Osteocyte (in vitro differentiated cells): Measurements from ENCODE around the gene FRS3. TPM values are rescaled to one million over a fixed set of nuclear protein-coding genes. Genes with fewer than 3 reads are reported as not detected.

ENCODE experiments used
- DNase-seq: peaks from one replicate; pipeline ENCODE4 v3.0.0; 2021; ENCODE audit warnings: mixed read lengths; ENCODE audit not compliant: unreplicated experiment; ENCODE audit errors: extremely low spot score
- H3K27ac Mint-ChIP-seq: one replicate; pipeline ENCODE4 v1.8.0; 2021; ENCODE audit warnings: mild to moderate bottlenecking, mixed read lengths; ENCODE audit not compliant: unreplicated experiment
- H3K27me3 Mint-ChIP-seq: one replicate; pipeline ENCODE4 v1.8.0; 2021; ENCODE audit warnings: mixed read lengths; ENCODE audit not compliant: unreplicated experiment
- H3K36me3 Mint-ChIP-seq: one replicate; pipeline ENCODE4 v1.8.0; 2021; ENCODE audit warnings: mixed read lengths; ENCODE audit not compliant: unreplicated experiment
- H3K4me1 Mint-ChIP-seq: one replicate; pipeline ENCODE4 v1.8.0; 2021; ENCODE audit warnings: mixed read lengths; ENCODE audit not compliant: unreplicated experiment
- H3K4me3 Mint-ChIP-seq: one replicate; pipeline ENCODE4 v1.8.0; 2021; ENCODE audit warnings: mild to moderate bottlenecking, moderate library complexity, mixed read lengths; ENCODE audit not compliant: unreplicated experiment
- H3K9me3 Mint-ChIP-seq: one replicate; pipeline ENCODE4 v1.8.0; 2021; ENCODE audit warnings: mixed read lengths; ENCODE audit not compliant: unreplicated experiment
- CTCF ChIP-seq: fragments of 200-600 bp; sonication (generic); IDR thresholded peaks from 2 replicates; pipeline ENCODE4 v1.5.0; 2021; ENCODE audit warnings: antibody characterized with exemption, mild to moderate bottlenecking, moderate library complexity
- total RNA-seq: library from RNA; stranded (reverse); gene quantifications from 2 replicates; pipeline ENCODE4 v1.2.1, GENCODE V29; 2021

The FRS3 gene
- total RNA-seq, 1 donor from 2014 or later, result 3.9 TPM

- no peak overlapping the region for H3K4me3 Mint-ChIP-seq
- H3K4me1 Mint-ChIP-seq, result no peaks in the 10 kb centered on the region
- no peak overlapping the region for H3K27ac Mint-ChIP-seq
Measured at GRCh38 chr6:41757271-41757670, 22.4 kb downstream of the FRS3 start.

GRCh38 chr6:41756354-41756753 lies 23.3 kb downstream of the FRS3 start:
- no peak overlapping the region for H3K27ac Mint-ChIP-seq
- no peak for TF ChIP-seq CTCF
- no peaks in the 10 kb centered on the region for H3K9me3 Mint-ChIP-seq
- peaks cover 23% of the 10 kb centered on the region for H3K27me3 Mint-ChIP-seq
- H3K4me3 Mint-ChIP-seq, result no peak overlapping the region
- H3K36me3 Mint-ChIP-seq, result no peaks in the 10 kb centered on the region
- no peaks in the 10 kb centered on the region for H3K4me1 Mint-ChIP-seq
- DNase-seq, result no peak

More at GRCh38 chr6:41757271-41757670, 22.4 kb downstream of the FRS3 start:
- no peak for DNase-seq
- Mint-ChIP-seq H3K27me3 (peaks cover 23% of the 10 kb centered on the region), H3K36me3 (no peaks in the 10 kb centered on the region), H3K9me3 (no peaks in the 10 kb centered on the region)
- TF ChIP-seq CTCF, result no peak

GRCh38 chr6:41755895-41756294 lies 23.8 kb downstream of the FRS3 start:
- Mint-ChIP-seq H3K27me3 (peaks cover 23% of the 10 kb centered on the region), H3K9me3 (no peaks in the 10 kb centered on the region), H3K4me3 (no peak overlapping the region), H3K4me1 (no peaks in the 10 kb centered on the region), H3K36me3 (no peaks in the 10 kb centered on the region), H3K27ac (no peak overlapping the region)
- no peak for TF ChIP-seq CTCF
- DNase-seq, result no peak

- DNase-seq, result no peak
- H3K4me1 Mint-ChIP-seq, result no peaks in the 10 kb centered on the region
- H3K27ac Mint-ChIP-seq, result no peak overlapping the region
- no peaks in the 10 kb centered on the region for H3K36me3 Mint-ChIP-seq
- no peaks in the 10 kb centered on the region for H3K9me3 Mint-ChIP-seq
- peaks cover 25% of the 10 kb centered on the region for H3K27me3 Mint-ChIP-seq
- no peak overlapping the region for H3K4me3 Mint-ChIP-seq
- TF ChIP-seq CTCF, result no peak
Measured at GRCh38 chr6:41750374-41750773, 29.3 kb downstream of the FRS3 start.

GRCh38 chr6:41748542-41748941 lies 31.2 kb downstream of the FRS3 start:
- no peaks in the 10 kb centered on the region for H3K36me3 Mint-ChIP-seq
- H3K27ac Mint-ChIP-seq, result no peak overlapping the region
- no peaks in the 10 kb centered on the region for H3K9me3 Mint-ChIP-seq
- H3K27me3 Mint-ChIP-seq, result peaks cover 14% of the 10 kb centered on the region
- no peak overlapping the region for H3K4me3 Mint-ChIP-seq
- no peaks in the 10 kb centered on the region for H3K4me1 Mint-ChIP-seq
- no peak for DNase-seq
- TF ChIP-seq CTCF, result no peak
